Measurements from ENCODE around the gene FILIP1.

The FILIP1 gene

GRCh38 chr6:75296811-75297779 lies 196.5 kb downstream of the FILIP1 start:
- no peak for DNase-seq (ENCODE audit: low spot score)

DNA sequence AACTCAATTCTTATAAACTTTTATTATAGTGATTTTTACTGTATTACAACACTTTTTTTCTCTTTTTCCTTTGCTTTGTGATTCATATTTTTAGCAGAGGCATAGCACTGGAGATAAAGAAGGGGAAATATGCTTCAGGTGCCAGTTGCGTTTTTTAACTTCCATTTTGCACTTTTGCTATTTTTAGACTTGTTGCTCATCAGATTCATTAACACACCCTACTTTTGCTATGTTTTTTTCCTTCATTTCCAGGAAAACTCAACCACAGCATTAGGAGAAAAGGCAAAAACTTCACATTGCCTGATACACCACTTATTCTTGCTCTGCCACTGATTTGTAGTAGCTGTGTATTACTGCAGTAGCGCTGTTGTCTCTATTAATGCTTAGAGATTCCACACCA lies 201.0 kb downstream of the FILIP1 start:
- DNase-seq (ENCODE audit: low spot score), result no peak

- DNase-seq (ENCODE audit: low spot score), result no peak
Measured at GRCh38 chr6:75291744-75292143, 201.9 kb downstream of the FILIP1 start.

DNA sequence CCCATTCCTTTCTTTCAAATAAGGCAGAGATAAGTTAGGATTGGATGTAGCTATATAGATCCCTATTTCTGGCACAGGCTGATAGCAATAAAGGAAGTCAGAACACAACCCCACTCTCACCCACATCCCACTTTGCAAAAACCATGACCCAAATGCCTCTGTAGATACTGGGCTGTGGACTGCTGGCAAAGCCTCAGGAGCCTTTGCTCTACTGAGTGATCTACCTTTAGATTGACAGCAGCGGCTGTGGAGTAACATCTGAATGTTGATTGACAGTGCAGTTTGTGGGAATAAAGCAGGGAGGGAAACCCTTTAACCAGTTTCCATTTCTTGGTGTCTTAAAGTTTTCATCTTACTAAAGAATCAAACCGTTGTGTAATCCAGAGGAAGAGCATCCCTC lies 202.3 kb downstream of the FILIP1 start:
- no peak for DNase-seq (ENCODE audit: low spot score)

- DNase-seq (ENCODE audit: low spot score), result no peak
Measured at GRCh38 chr6:75290136-75290945, 203.3 kb downstream of the FILIP1 start.

DNA sequence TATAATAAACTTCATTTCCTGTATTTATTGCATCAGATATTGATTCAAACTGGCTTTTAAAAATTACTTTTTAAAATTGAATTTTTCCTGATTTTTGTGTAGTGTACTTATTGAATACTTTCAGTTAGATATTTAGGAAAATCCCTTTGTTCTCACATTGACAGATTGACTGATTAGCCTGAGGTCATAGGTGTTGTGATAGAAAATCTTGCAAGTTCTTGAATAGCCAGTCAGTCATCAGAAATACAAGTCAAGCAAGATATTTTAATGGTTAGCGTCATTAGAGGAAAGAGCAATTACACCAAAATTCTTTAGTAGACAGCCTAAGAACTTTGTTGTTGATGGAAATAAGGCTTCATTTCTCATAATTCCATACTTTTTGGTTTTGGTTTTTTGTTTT lies 205.6 kb downstream of the FILIP1 start:
- no peak for DNase-seq (ENCODE audit: low spot score)

DNA sequence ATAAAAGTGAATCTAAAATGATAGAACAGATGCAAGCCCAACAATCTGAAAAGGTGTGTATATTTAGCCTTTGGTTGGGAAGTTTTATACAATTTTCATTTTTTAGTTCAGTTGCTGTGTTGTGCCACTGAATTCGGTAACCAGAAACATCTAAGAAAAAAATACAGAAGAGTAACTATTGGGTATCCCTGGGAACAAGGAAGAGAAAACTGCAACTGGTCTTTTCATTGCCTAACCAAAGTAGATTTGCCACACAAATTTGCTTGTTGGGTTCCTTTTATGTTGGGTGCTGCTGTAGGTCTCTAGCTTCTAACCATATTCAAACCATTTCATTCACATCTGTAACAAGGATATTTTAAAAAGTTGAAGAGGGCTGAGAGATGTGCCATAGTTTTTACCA lies 206.2 kb downstream of the FILIP1 start:
- DNase-seq (ENCODE audit: low spot score), result no peak

GRCh38 chr6:75286955-75287354 lies 206.6 kb downstream of the FILIP1 start:
- DNase-seq (ENCODE audit: low spot score), result no peak

DNA sequence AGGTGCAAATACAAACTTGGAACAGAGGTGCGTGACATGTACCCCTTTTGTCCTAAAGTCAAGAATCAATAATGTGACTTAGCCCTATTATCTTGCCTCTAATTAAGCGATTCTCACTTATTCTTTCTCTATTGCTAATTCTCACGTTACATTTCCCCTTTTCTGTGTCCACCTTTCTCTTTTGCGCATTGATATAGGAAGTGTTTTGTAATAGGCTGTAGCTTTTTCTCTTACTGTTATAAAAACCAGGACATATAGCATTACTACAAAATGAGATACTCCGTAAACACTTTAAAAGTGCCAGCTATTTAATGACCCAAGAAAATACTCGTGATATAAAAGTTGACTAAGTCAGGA lies 208.3 kb downstream of the FILIP1 start:
- no peak for DNase-seq (ENCODE audit: low spot score)

DNA sequence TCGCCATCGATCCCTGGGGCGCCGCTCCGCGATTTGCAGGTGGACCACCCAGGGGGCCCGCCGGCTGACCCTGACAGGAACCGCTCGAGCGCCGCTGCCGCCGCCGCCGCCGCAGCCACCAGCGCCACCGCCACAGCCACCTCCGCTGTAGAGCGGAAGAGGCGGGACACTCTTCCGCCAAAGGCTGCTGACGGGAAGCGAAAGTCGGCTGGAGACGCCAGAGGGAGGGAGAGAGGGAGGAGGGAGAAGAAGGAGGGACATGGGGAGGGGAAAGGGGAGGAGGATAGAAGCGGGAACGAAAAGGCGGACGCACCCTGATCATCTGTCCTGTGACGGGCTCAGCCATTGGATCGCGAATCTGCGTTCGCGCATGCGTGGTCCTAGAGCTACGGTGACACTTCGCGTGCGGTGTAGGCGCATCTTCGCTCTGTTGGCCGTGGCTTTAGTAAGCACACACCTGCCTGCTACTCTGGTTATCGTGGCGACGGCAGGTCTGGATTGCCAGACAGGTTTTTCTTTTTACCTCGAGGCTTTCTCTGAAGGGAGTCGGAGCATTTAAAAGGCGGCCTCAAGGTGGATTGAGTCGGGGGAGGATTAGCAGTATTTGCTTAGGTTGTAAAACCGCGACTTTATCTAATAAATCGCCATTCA lies 208.8 kb downstream of the FILIP1 start, which contains the start of gene TMEM30A:
TMEM30A (minus strand) TSS at position 161 of the 651 bp plus-strand sequence; CDS start at position 7, 154 bp downstream.
- DNase-seq (ENCODE audit: low spot score), result peak; percentile 95

GRCh38 chr6:75283907-75284631 lies 209.5 kb downstream of the FILIP1 start:
- peak; percentile 82 for DNase-seq (ENCODE audit: low spot score)

- no peak for DNase-seq (ENCODE audit: low spot score)
Measured at GRCh38 chr6:75282706-75283105, 210.9 kb downstream of the FILIP1 start.

DNA sequence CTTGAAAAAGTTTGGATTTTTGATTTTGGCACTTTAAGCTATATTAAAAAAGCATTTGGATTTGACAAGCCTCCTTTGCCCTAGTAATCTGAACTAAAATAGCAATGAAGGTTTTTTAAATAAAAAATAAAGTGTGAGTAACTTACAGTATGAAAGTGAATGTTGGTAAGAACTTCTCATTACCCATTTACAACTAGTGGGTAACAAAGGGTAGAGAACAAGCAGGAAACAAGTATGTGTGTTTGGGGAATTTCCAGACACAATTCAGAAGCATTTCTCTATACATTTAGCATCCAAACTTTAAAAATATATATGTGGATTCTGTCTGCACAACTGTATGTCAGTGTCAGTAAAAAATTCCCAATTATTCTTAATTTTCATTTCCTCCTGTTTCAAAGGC lies 211.9 kb downstream of the FILIP1 start:
- DNase-seq (ENCODE audit: low spot score), result no peak

- no peak for DNase-seq (ENCODE audit: low spot score)
Measured at GRCh38 chr6:75280131-75280855, 213.3 kb downstream of the FILIP1 start.

DNA sequence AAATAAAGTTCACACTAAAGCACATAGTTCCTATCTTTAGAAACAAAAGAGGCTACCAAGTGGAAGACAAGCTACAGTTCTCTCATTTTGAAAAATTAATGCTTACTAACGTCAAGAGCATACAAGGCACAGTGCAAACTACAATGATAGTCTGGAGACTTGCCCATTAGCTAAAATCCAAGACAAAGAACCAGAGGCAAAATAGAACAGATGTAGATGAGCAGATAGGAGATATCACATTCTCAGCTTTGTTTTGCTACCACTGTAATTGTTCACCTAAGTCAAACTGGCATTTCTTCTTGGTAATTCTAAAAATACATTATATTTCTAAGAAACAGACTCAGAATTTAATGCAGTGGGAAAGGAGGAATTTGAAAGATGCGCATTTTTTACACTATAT lies 214.2 kb downstream of the FILIP1 start:
- no peak for DNase-seq (ENCODE audit: low spot score)

GRCh38 chr6:75278474-75279077 lies 215.0 kb downstream of the FILIP1 start:
- DNase-seq (ENCODE audit: low spot score), result no peak

DNA sequence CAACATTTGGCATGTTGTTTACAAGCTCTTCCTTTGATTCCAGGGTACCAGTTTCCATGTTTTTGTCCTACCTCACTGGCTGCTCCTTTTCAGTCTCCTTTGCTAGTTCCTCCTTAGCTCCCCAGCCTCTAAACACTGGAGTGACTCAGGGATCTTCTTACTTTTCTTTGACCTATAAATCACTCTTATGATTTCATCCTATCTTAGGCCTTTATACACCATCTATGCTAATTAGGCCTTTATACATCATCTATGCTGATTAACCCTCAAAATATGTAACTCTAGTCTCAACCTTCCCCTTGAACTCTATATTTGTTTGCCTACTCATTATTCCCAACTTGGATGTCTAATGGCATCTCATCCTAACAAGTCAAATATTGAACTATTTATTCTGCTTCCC lies 218.5 kb downstream of the FILIP1 start:
- no peak for DNase-seq (ENCODE audit: low spot score)

- DNase-seq (ENCODE audit: low spot score), result no peak
Measured at GRCh38 chr6:75273009-75273408, 220.6 kb downstream of the FILIP1 start.

GRCh38 chr6:75272145-75272840 lies 221.3 kb downstream of the FILIP1 start:
- DNase-seq (ENCODE audit: low spot score), result no peak

DNA sequence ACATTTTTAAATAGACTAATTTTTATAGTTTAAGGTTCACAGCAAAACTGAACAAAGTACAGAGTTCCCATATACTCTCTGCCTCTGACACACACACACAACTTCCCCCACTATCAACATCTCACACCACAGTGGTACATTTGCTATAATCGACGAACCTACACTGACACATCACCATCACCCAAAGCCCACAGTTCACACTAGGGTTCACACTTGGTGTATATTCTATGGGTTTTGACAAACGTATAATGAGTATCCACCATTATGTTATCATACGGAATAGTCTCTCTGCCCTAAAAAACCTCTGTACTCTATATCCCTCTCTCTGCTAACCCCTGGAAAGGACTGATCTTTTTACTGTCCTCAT lies 224.6 kb downstream of the FILIP1 start:
- DNase-seq (ENCODE audit: low spot score), result no peak
